WERI-Rb-1 (cell line): ENCODE results near the gene ACACA.

Experiments used
- DNase-seq: peaks from one replicate; pipeline ENCODE4 v3.0.0-alpha.2; 2020
- H3K27ac ChIP-seq: fragments of 250-450 bp; sonication (Bioruptor Pico); 2 replicates; pipeline ENCODE4 v1.5.1; 2020; ENCODE audit warnings: mild to moderate bottlenecking, moderate library complexity
- H3K27me3 ChIP-seq: fragments of 250-450 bp; sonication (Bioruptor Pico); 2 replicates; pipeline ENCODE4 v1.5.1; 2021; ENCODE audit warnings: mild to moderate bottlenecking, low read depth, moderate library complexity; ENCODE audit not compliant: insufficient read depth, severe bottlenecking
- H3K36me3 ChIP-seq: fragments of 250-450 bp; sonication (Bioruptor Pico); 2 replicates; pipeline ENCODE4 v1.5.1; 2020; ENCODE audit warnings: mild to moderate bottlenecking, moderate library complexity
- H3K4me3 ChIP-seq: 2 replicates; pipeline ENCODE4 v1.5.1; 2011; ENCODE audit warnings: low read depth, mild to moderate bottlenecking, control low read depth, low read length
- H3K9me3 ChIP-seq: fragments of 250-450 bp; sonication (Bioruptor Pico); 2 replicates; pipeline ENCODE4 v1.5.1; 2021; ENCODE audit warnings: mild to moderate bottlenecking, moderate library complexity; ENCODE audit not compliant: severe bottlenecking
- TF ChIP-seq, protein P1 (sequence below): IDR thresholded peaks from 2 replicates; pipeline ENCODE4 v1.5.1; 2011; ENCODE audit warnings: low read depth, mild to moderate bottlenecking, control low read depth, inconsistent platforms, low read length

ACACA gene

DNA sequence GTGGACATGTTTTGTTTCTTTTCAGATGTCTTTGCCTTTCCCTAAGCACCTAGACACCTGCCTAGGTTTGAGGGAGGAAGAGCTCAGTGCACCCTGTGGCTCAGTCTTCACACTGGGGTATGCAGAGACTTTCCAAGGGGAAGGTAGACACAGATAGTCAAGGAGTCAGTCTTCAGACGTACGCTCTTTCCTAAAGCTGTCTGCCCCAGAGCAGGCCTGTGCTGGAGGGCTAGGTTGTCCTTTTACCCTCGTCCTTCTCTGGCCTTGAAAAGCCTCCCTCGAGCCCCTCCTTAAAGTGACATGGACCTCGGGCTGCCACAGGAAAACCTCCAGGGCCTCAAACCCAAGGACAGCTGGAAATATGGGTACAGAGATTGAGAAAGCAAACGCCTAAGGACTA is 354.2 kb downstream of the ACACA start:
- H3K36me3 ChIP-seq: no peaks in the 10 kb centered on the region
- TF ChIP-seq, protein P1, sequence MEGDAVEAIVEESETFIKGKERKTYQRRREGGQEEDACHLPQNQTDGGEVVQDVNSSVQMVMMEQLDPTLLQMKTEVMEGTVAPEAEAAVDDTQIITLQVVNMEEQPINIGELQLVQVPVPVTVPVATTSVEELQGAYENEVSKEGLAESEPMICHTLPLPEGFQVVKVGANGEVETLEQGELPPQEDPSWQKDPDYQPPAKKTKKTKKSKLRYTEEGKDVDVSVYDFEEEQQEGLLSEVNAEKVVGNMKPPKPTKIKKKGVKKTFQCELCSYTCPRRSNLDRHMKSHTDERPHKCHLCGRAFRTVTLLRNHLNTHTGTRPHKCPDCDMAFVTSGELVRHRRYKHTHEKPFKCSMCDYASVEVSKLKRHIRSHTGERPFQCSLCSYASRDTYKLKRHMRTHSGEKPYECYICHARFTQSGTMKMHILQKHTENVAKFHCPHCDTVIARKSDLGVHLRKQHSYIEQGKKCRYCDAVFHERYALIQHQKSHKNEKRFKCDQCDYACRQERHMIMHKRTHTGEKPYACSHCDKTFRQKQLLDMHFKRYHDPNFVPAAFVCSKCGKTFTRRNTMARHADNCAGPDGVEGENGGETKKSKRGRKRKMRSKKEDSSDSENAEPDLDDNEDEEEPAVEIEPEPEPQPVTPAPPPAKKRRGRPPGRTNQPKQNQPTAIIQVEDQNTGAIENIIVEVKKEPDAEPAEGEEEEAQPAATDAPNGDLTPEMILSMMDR: no peak

DNA sequence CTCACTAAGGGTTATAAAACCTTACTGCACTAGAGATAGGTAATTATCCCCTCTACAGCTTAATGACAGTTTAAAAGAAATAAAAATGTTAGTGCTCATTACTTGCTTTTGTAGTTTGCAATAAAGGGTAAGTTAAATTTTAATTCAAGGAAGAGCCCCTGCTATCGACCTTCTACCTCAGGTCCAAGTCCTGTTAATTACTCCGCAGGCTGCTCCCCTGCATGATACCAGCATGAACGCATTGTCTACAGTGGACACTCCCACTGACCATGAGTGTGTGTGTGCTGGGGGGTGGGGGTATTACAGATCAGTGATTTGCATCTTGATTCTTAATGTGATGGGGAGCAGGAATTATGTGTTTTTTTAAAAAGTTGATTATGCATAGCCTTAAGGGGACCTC is 354.8 kb downstream of the ACACA start:
- TF ChIP-seq, protein P1: no peak
- DNase-seq: no peak
- H3K36me3 ChIP-seq: no peaks in the 10 kb centered on the region; the same call in 1 of the 2 replicates
- H3K27ac ChIP-seq: no peak overlapping the region
- H3K4me3 ChIP-seq: no peak overlapping the region
- no peaks in the 10 kb centered on the region for H3K27me3 ChIP-seq
- no peaks in the 10 kb centered on the region for H3K9me3 ChIP-seq

More for the DNA sequence above, 354.2 kb downstream of the ACACA start:
- no peak overlapping the region for H3K27ac ChIP-seq
- DNase-seq: no peak
- H3K4me3 ChIP-seq: no peak overlapping the region
- H3K9me3 ChIP-seq: no peaks in the 10 kb centered on the region
- no peaks in the 10 kb centered on the region for H3K27me3 ChIP-seq

DNA sequence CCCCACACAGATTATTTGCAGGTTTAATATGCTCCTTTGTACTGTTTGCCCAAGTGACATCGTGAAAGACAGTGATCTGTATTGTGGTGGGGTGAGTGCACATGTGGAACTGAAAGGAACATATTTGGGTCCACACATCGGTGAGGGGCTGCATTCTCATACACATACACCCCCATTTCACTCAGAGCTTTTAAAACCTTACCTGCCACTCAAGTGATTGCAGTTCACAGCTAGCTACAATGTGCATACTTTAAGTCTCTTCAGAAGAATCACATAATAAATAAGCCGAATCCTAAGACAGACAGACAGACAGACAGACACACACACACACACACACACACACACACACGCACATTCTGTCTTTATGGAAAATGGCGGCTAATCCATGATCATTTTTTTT is 355.3 kb downstream of the ACACA start:
- no peak overlapping the region for H3K4me3 ChIP-seq
- TF ChIP-seq, protein P1: no peak
- no peak overlapping the region for H3K27ac ChIP-seq
- no peaks in the 10 kb centered on the region for H3K9me3 ChIP-seq
- DNase-seq: no peak
- H3K36me3 ChIP-seq: no peaks in the 10 kb centered on the region; the same call in 1 of the 2 replicates
- no peaks in the 10 kb centered on the region for H3K27me3 ChIP-seq

DNA sequence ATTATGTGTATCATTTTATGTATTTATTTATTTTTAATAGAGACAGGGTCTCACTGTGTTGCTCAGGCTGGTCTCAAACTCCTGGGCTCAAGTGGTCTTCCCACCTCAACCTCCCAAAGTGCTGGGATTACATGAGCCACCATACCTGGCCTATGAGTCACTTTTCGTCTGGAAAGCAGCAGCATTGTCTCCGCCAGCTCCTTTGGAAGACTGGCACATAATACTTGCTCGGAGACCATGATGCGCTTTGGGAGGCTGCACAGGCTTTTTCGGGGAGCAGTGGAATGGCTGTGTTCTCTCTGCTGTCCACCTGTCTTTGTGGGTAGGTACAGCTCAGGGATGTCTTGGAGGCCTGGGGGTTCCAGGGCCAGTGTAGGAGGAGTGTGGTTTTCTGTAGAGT is 355.7 kb downstream of the ACACA start:
- TF ChIP-seq, protein P1: no peak

DNA sequence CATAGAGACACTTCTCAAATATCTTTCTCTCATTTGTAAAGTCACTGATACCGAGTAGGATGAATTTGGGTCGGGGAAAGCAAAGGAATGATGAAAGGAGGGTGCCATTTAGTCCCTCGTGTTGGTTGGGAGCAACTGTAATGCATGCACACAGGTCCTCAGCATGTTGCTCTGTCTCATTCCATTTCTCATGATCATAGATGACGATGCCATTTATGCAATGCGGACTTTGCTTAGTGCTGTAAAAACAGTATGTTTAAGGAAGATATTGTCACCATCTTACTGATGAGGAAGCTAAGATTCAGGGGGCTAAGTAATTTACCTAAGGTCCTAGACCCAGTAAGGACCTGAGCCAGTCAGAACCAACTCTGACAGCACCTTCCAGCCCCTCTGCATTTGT is 357.8 kb downstream of the ACACA start:
- TF ChIP-seq, protein P1: no peak
- no peaks in the 10 kb centered on the region for H3K9me3 ChIP-seq
- H3K36me3 ChIP-seq: no peaks in the 10 kb centered on the region; the same call in 1 of the 2 replicates
- no peak overlapping the region for H3K27ac ChIP-seq
- no peaks in the 10 kb centered on the region for H3K27me3 ChIP-seq
- no peak overlapping the region for H3K4me3 ChIP-seq
- DNase-seq: no peak

More for the DNA sequence above, 355.7 kb downstream of the ACACA start:
- no peaks in the 10 kb centered on the region for H3K27me3 ChIP-seq
- no peak overlapping the region for H3K4me3 ChIP-seq
- H3K27ac ChIP-seq: no peak overlapping the region
- no peaks in the 10 kb centered on the region for H3K9me3 ChIP-seq
- H3K36me3 ChIP-seq: no peaks in the 10 kb centered on the region; the same call in 1 of the 2 replicates
- DNase-seq: no peak

DNA sequence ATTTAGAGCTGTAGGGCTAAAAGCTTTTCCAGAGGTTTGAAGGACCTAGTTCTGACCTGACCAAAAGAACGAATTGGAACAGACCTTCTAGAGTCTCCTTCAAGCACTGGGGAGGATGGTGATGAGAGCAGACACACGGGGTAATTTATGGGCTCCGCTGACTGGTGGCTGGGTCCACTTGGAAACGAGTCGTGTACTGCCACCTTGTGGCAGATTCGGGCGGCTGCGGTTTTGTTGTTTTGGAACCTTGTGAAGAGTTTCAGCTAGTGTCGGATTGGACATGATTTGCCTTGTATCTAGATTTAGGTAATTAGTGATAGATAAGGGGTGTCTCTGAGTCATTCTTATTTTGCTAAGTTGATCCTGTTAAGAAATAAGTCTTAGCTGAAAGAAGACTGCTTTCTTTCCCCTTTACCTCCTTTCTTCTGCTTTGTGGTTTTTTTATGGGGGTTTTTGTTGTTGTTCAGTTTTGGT is 359.0 kb downstream of the ACACA start:
- H3K9me3 ChIP-seq: no peaks in the 10 kb centered on the region
- H3K27ac ChIP-seq: no peak overlapping the region
- TF ChIP-seq, protein P1: peak; percentile 88
- no peak overlapping the region for H3K4me3 ChIP-seq
- DNase-seq: peak; percentile 85
- no peaks in the 10 kb centered on the region for H3K27me3 ChIP-seq
- H3K36me3 ChIP-seq: no peaks in the 10 kb centered on the region; the same call in 1 of the 2 replicates
